Measurements from ENCODE around the gene TRIM47. TPM values are rescaled to one million over a fixed set of nuclear protein-coding genes. Genes with fewer than 3 reads are reported as not detected.

The TRIM47 gene
- total RNA-seq, 4 donors from 2014 or later = 21.0 to 146 (median 40.8) TPM

DNA sequence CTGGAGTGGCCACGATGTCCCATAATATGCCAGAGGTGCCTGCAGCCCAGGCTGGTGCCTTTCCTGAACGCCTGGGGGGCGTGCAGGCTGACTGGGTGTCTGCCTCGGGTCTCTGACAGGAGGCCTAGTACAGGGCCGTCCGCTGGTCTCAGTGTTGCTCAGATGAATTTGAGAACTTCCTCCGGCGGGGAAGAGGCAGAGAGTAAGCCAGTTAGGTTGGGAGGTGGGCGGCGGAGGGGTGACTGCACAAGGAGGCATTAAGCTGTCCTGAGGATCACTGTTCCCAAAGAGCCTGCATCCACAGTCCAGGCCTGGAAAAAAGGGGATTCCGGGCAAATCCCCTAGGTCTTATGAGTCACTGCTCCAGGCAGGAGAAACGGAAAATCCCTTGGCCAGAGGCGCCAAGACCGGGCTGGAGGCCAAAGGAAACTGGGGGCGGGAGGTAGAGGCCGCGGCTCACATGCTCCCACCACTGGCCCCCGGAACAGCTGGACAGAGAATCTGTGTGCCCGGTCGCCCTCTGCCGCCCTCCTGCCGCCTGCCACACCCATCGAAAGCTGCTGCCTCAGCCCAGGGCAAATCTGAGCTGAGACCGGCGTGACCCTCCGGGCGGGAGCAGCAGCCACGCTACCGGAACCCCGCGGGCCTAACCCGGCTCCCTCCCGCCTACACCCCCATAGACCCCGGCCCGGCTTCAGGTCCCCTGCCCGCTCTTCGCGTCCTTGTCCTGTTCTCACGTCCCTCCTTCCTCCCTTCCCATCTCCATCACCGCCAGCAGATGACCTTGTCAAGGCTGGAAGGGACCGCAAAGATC is 1.2 kb downstream of the TRIM47 start:
- no peaks in the 10 kb centered on the region for H3K9me3 ChIP-seq
- TF ChIP-seq POLR2A (IDR thresholded peaks at IDR 0.05) = peak in 1 of 2 donors; percentile 27
- no peak for TF ChIP-seq EP300 (IDR thresholded peaks at IDR 0.05)
- peak; percentile 98 for TF ChIP-seq POLR2AphosphoS5 (IDR thresholded peaks at IDR 0.05)
- TF ChIP-seq, protein P1, sequence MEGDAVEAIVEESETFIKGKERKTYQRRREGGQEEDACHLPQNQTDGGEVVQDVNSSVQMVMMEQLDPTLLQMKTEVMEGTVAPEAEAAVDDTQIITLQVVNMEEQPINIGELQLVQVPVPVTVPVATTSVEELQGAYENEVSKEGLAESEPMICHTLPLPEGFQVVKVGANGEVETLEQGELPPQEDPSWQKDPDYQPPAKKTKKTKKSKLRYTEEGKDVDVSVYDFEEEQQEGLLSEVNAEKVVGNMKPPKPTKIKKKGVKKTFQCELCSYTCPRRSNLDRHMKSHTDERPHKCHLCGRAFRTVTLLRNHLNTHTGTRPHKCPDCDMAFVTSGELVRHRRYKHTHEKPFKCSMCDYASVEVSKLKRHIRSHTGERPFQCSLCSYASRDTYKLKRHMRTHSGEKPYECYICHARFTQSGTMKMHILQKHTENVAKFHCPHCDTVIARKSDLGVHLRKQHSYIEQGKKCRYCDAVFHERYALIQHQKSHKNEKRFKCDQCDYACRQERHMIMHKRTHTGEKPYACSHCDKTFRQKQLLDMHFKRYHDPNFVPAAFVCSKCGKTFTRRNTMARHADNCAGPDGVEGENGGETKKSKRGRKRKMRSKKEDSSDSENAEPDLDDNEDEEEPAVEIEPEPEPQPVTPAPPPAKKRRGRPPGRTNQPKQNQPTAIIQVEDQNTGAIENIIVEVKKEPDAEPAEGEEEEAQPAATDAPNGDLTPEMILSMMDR (IDR thresholded peaks at IDR 0.05) = peak in 2 of 4 experiments; percentile 21 to 51
- peaks cover 12 to 71% (median 46%) of the 10 kb centered on the region in 3 donors for H3K4me1 ChIP-seq
- peak overlapping the region; percentile 44 to 92 for H3K4me3 ChIP-seq
- H3K27me3 ChIP-seq = no peaks in the 10 kb centered on the region
- peaks cover 0 to 24% of the 10 kb centered on the region in 2 donors for H3K36me3 ChIP-seq
- peak; percentile 59 for ATAC-seq
- WGBS, 2 donors (ENCODE audit: low coverage in 1 of 2) = 0% methylated on average over 3 to 6 of the region's 41 CpGs
- H3K27ac ChIP-seq = peak overlapping the region; percentile 66 to 99 (median 96)

DNA sequence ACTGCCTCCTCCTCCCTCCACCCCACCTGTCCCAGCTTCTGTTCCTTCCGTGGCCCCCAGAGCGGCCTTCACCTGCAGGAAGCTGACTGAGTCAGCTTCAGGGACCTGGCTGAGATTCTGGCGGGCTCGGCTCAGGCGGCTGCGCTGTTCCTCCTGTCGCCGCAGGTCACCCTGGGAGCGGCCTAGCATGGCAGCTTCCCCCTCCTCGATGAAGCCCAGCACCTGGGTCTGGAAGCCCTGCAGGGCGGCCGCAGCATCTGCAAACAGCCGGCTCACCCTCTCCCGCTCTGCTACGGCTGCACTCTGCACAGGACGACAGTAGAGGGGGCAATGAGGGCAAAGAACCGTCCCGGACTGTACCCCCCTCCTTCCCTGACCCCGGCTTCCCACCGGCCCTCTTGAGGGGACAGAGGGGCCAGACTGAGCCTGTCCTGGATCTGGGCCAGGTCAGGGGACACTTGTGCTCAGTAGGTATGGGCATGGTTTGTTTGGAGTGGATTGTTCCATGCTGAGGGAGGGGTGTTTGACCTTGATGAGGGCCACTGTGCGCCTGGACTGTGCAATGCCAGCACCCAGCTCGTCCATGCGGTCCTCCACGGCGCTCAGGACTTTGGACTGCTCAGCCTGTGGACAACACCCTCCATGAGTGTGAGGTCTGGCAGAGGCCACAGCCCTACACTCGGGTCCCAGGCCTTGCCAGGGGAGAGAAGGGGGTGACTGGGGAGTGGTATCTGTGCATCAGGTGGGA is 2.0 kb downstream of the TRIM47 start:
- peaks cover 12 to 78% (median 47%) of the 10 kb centered on the region in 3 donors for H3K4me1 ChIP-seq
- H3K9me3 ChIP-seq = no peaks in the 10 kb centered on the region
- no peaks in the 10 kb centered on the region for H3K27me3 ChIP-seq
- H3K27ac ChIP-seq = peak overlapping the region; percentile 66 to 99 (median 96)
- ATAC-seq = no peak
- H3K4me3 ChIP-seq = peak overlapping the region; percentile 44 to 92
- WGBS, 2 donors (ENCODE audit: low coverage in 1 of 2) = 5% methylated on average over 4 of the region's 26 CpGs; no CpG with 5 or more reads in 1 of the 2 donors
- TF ChIP-seq, protein P1 (IDR thresholded peaks at IDR 0.05) = peak in 1 of 4 experiments; percentile 10
- no peak for TF ChIP-seq POLR2A (IDR thresholded peaks at IDR 0.05)
- peaks cover 0 to 24% of the 10 kb centered on the region in 2 donors for H3K36me3 ChIP-seq

GRCh38 chr17:75875940-75876189 is 2.5 kb downstream of the TRIM47 start:
- no peaks in the 10 kb centered on the region for H3K9me3 ChIP-seq
- peak overlapping the region; percentile 66 to 99 (median 96) for H3K27ac ChIP-seq
- H3K4me1 ChIP-seq = peaks cover 12 to 83% (median 47%) of the 10 kb centered on the region in 3 donors
- ATAC-seq = no peak
- TF ChIP-seq, protein P1 (IDR thresholded peaks at IDR 0.05) = no peak
- TF ChIP-seq POLR2AphosphoS5 (IDR thresholded peaks at IDR 0.05) = peak; percentile 44
- no peak for TF ChIP-seq EP300 (IDR thresholded peaks at IDR 0.05)
- no peak for TF ChIP-seq POLR2A (IDR thresholded peaks at IDR 0.05)
- H3K4me3 ChIP-seq = peak overlapping the region in 1 of 2 donors; percentile 92
- peaks cover 0 to 24% of the 10 kb centered on the region in 2 donors for H3K36me3 ChIP-seq
- no CpG with 5 or more reads among the region's 5 CpGs for WGBS, 2 donors (ENCODE audit: low coverage in 1 of 2)
- H3K27me3 ChIP-seq = no peaks in the 10 kb centered on the region

DNA sequence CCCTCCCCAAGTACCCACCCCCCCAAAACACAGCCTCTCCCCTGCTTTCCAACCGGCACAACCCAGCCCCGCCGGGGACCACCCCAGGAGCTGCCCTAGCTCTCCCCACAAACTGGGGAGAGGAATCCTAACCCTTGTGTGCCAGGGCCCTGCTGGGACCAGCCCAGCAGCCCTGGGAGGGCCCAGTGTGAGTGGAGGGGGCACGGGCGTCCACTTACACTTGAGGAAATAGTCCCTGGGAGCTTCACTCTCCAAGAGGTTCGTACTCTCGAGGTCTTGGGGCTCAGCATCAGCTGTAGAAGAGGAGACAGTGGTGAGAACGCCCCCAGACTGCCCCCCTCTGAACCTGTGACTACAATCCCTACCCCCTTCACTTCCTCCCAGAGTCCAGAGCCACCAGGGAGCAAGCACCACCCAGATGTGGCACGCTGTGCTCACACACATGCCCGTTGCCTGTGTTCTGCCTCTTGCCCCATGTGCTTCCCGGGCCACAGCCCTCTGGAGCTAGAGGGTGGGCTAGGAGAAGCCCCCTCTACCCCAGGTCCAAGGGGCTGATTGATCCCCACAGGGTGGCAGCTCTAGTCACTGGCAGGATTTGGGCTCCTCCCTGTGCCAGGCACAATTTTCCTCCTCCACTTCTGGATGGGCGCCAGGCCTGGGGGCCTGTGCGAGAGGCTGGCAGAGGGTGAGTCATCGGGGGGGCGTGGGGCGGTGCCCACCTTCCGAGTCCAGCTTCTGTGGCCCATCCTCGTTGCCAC is 3.0 kb downstream of the TRIM47 start:
- Histone ChIP-seq H3K36me3 (peaks cover 0 to 24% of the 10 kb centered on the region in 2 donors), H3K4me1 (peaks cover 12 to 88% (median 47%) of the 10 kb centered on the region in 3 donors), H3K27ac (peak overlapping the region; percentile 66 to 99 (median 96)), H3K9me3 (no peaks in the 10 kb centered on the region), H3K27me3 (no peaks in the 10 kb centered on the region), H3K4me3 (peak overlapping the region in 1 of 2 donors; percentile 92)
- ATAC-seq = no peak
- TF ChIP-seq POLR2AphosphoS5 (IDR thresholded peaks at IDR 0.05) (peak; percentile 60), EP300 (IDR thresholded peaks at IDR 0.05) (no peak), POLR2A (IDR thresholded peaks at IDR 0.05) (no peak)
- TF ChIP-seq, protein P1 (IDR thresholded peaks at IDR 0.05) = no peak
- no CpG with 5 or more reads among the region's 18 CpGs for WGBS, 2 donors (ENCODE audit: low coverage in 1 of 2)
